T-cell (primary cell): ENCODE results near the gene EFHC1. TPM values are rescaled to one million over a fixed set of nuclear protein-coding genes. Genes with fewer than 3 reads are reported as not detected.

Experiments used
- ATAC-seq, 4 experiments: fragments of 200-7000 bp in 3 of 4; fragments of 150-1000 bp in 1 of 4; cut with Tn5 transposase; replicated peaks in 1 of 4; 1 replicate in 3 of 4; 2 replicates in 1 of 4; pipeline ENCODE4 v1.10.0; 2021; ENCODE audit warnings: moderate library complexity in 3 of 4, mild to moderate bottlenecking in 2 of 4, moderate number of reproducible peaks in 1 of 4
- CTCF ChIA-PET, 2 donors: fragments of 300-600 bp; sonication (Branson Sonifier 250); formaldehyde crosslinking; loops; one replicate each; lab custom pipeline; 2022; ENCODE audit warnings: antibody characterized with exemption in 2 of 2; lab: Charles Lee
- POLR2A ChIA-PET, 2 donors: fragments of 300-600 bp; sonication (Branson Sonifier 250); formaldehyde crosslinking; loops; one replicate each; lab custom pipeline; 2022; ENCODE audit warnings: antibody characterized with exemption in 2 of 2; lab: Charles Lee
- DNase-seq, 35 experiments: peaks; one replicate each; pipeline versions ENCODE4 v3.0.0 to v3.0.0-alpha.2; 2013 to 2023
- H3K27ac ChIP-seq: one replicate; pipeline ENCODE4 v1.5.1; 2013; ENCODE audit warnings: low read length
- H3K27me3 ChIP-seq, 2 experiments: replicated peaks in 1 of 2; 1 replicate in 1 of 2; 2 replicates in 1 of 2; pipeline versions ENCODE4 v1.6.1 to v1.7.0; 2013; ENCODE audit warnings: low read length in 1 of 2, mixed read lengths in 1 of 2; ENCODE audit not compliant: control insufficient read depth in 2 of 2, insufficient read depth in 2 of 2; ENCODE audit errors: extremely low read depth in 1 of 2
- H3K36me3 ChIP-seq, 2 donors: 1 replicate in 1 of 2; 2 replicates in 1 of 2; pipeline versions ENCODE4 v1.6.1 to v1.7.0; 2013; ENCODE audit warnings: low read length in 1 of 2; ENCODE audit not compliant: control insufficient read depth in 2 of 2, insufficient read depth in 1 of 2; ENCODE audit errors: extremely low read depth in 1 of 2
- H3K4me1 ChIP-seq, 2 experiments: 1 replicate in 1 of 2; 2 replicates in 1 of 2; pipeline versions ENCODE4 v1.6.1 to v1.7.0; 2013; ENCODE audit warnings: low read length in 2 of 2, mixed read lengths in 1 of 2; ENCODE audit not compliant: insufficient read depth in 2 of 2, control insufficient read depth in 1 of 2; ENCODE audit errors: extremely low read depth in 1 of 2
- H3K4me3 ChIP-seq, 2 donors: 1 replicate in 1 of 2; 2 replicates in 1 of 2; pipeline versions ENCODE4 v1.5.1 to v1.7.0; 2013; ENCODE audit warnings: mild to moderate bottlenecking in 2 of 2, low read length in 1 of 2, moderate library complexity in 1 of 2; ENCODE audit not compliant: control insufficient read depth in 1 of 2; ENCODE audit errors: extremely low read depth in 1 of 2
- H3K9me3 ChIP-seq: 2 replicates; pipeline ENCODE4 v1.7.0; 2013
- H3K27ac Mint-ChIP-seq, 2 donors: one replicate each; pipeline ENCODE4 v1.8.0; 2020 to 2021; ENCODE audit warnings: mild to moderate bottlenecking in 2 of 2, mixed read lengths in 2 of 2
- H3K27me3 Mint-ChIP-seq, 2 donors: one replicate each; pipeline ENCODE4 v1.8.0; 2021 to 2022; ENCODE audit warnings: mixed read lengths in 2 of 2
- H3K36me3 Mint-ChIP-seq: one replicate; pipeline ENCODE4 v1.8.0; 2021; ENCODE audit warnings: mixed read lengths
- H3K4me1 Mint-ChIP-seq, 3 donors: one replicate each; pipeline ENCODE4 v1.8.0; 2020 to 2022; ENCODE audit warnings: mixed read lengths in 3 of 3, mild to moderate bottlenecking in 1 of 3
- H3K4me3 Mint-ChIP-seq, 3 donors: one replicate each; pipeline ENCODE4 v1.8.0; 2020 to 2022; ENCODE audit warnings: mild to moderate bottlenecking in 3 of 3, mixed read lengths in 3 of 3, moderate library complexity in 3 of 3
- H3K9me3 Mint-ChIP-seq, 3 donors: one replicate each; pipeline ENCODE4 v1.8.0; 2020 to 2022; ENCODE audit warnings: mixed read lengths in 3 of 3
- WGBS: methylation state at CpG from one replicate; pipeline ENCODE4 v1.1.5; 2013; ENCODE audit warnings: missing lambda C conversion rate; ENCODE audit not compliant: insufficient coverage; 5-methylcytosine and 5-hydroxymethylcytosine counted together
- total RNA-seq, 35 experiments: library from RNA in 6 of 35; stranded (reverse) in 6 of 35; fragments of 120-200 nt in 1 of 35; gene quantifications; one replicate each; pipeline versions ENCODE4 v1.2.1 to v1.2.4 and lab custom pipeline; 2013 to 2026

Gene EFHC1
- total RNA-seq, 5 donors from 2014 or later (not counting 1 experiment from before 2014, with no cell fraction given): 4.5 to 8.6 (median 6.2) TPM

- H3K4me3 ChIP-seq: no peak overlapping the region
- no peaks in the 10 kb centered on the region for H3K9me3 ChIP-seq
- H3K4me3 Mint-ChIP-seq: no peak overlapping the region
- 100% methylated on average over 2 of the region's 7 CpGs for WGBS
- H3K27ac ChIP-seq: no peak overlapping the region
- ChIA-PET POLR2A (no interaction called here), CTCF (no interaction called here)
- H3K4me1 Mint-ChIP-seq: no peaks in the 10 kb centered on the region
- H3K4me1 ChIP-seq: no peaks in the 10 kb centered on the region
- no peaks in the 10 kb centered on the region for H3K9me3 Mint-ChIP-seq
- ATAC-seq: no peak
- DNase-seq: no peak
- H3K27me3 Mint-ChIP-seq: no peaks in the 10 kb centered on the region
- H3K27me3 ChIP-seq: no peaks in the 10 kb centered on the region
- H3K36me3 ChIP-seq: no peaks in the 10 kb centered on the region
- peaks cover 5% of the 10 kb centered on the region for H3K36me3 Mint-ChIP-seq
- H3K27ac Mint-ChIP-seq: no peak overlapping the region
Observed at GRCh38 chr6:52482903-52483670, 62.9 kb downstream of the EFHC1 start.

DNA sequence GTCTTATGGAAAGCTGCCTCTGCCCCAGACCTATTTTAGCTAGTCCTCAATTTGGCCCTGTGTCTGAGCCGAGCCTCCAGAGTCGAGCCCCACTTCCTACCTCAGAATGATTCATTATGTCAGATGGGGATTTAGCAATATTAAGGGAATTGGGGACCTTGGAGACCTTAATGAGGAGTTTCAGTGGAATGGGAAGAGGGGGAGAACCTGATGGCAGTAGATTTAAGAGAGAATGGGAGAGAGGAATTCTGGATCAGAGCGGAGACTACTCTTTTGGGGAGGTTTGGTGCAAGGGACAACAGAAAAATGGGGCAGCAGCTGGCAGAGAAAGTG is 63.5 kb downstream of the EFHC1 start:
- Histone ChIP-seq H3K4me1 (no peaks in the 10 kb centered on the region), H3K27me3 (no peaks in the 10 kb centered on the region), H3K27ac (no peak overlapping the region), H3K4me3 (no peak overlapping the region), H3K36me3 (no peaks in the 10 kb centered on the region), H3K9me3 (no peaks in the 10 kb centered on the region)
- ATAC-seq (no peak), DNase-seq (no peak)
- H3K4me1 Mint-ChIP-seq: no peaks in the 10 kb centered on the region
- WGBS: 100% methylated on average over 1 of the region's 3 CpGs
- H3K27me3 Mint-ChIP-seq: no peaks in the 10 kb centered on the region
- H3K27ac Mint-ChIP-seq: no peak overlapping the region
- no peaks in the 10 kb centered on the region for H3K9me3 Mint-ChIP-seq
- ChIA-PET POLR2A (no interaction called here), CTCF (no interaction called here)
- no peak overlapping the region for H3K4me3 Mint-ChIP-seq
- H3K36me3 Mint-ChIP-seq: peaks cover 5% of the 10 kb centered on the region

DNA sequence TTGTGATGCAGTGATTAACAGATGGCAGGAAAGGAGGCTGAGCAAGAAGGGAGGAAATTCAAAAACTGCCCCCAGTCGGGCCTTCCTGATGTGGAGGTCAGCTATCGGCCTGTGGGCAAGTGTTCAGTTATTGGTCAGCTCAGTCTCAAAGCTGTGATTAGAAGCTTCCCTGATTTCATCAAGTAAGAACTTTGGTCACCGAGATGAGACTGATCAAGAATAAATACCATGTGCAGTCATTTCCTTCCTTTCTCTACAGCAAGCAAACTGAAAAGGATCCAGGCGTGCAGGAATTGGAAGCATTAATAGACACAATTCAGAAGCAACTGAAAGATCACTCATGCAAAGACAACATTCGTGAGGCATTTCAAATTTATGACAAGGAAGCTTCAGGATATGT is 69.7 kb downstream of the EFHC1 start:
- ATAC-seq: no peak
- Mint-ChIP-seq H3K9me3 (peaks cover 0 to 7% (median 4%) of the 10 kb centered on the region in 3 donors), H3K36me3 (no peaks in the 10 kb centered on the region), H3K4me1 (no peaks in the 10 kb centered on the region), H3K27me3 (no peaks in the 10 kb centered on the region), H3K4me3 (no peak overlapping the region), H3K27ac (no peak overlapping the region)
- no peak overlapping the region for H3K27ac ChIP-seq
- ChIA-PET CTCF (no interaction called here), POLR2A (no interaction called here)
- WGBS: 61% methylated on average over 4 of the region's 5 CpGs
- H3K4me3 ChIP-seq: no peak overlapping the region
- H3K36me3 ChIP-seq: no peaks in the 10 kb centered on the region
- no peaks in the 10 kb centered on the region for H3K9me3 ChIP-seq
- H3K4me1 ChIP-seq: no peaks in the 10 kb centered on the region
- no peak for DNase-seq
- H3K27me3 ChIP-seq: no peaks in the 10 kb centered on the region

- H3K4me3 Mint-ChIP-seq: no peak overlapping the region
- CTCF ChIA-PET: no interaction called here
- 92% methylated on average over 3 of the region's 14 CpGs for WGBS
Observed at GRCh38 chr6:52491203-52492069, 71.3 kb downstream of the EFHC1 start.

DNA sequence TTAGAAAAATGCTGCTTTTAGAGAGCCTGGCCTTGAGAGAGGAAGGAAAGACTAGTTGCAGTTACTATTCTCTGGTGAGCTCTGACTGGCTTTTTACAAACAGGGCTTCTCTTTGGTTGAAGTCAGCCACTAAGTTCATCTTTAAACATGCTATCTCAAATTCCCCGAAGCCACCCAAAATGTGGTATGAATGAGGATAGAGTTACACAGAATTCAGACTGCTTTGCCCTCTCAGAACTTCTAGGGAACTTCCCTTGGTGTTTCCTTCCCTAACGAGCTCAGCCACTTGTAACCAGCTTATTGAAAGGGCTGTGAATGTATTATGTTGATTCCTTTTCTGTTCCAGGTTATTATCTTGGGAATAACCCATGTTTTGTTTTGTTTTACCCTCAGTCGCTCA is 73.5 kb downstream of the EFHC1 start:
- DNase-seq: no peak
- ATAC-seq: no peak
- H3K4me1 ChIP-seq: no peaks in the 10 kb centered on the region
- Mint-ChIP-seq H3K27me3 (no peaks in the 10 kb centered on the region), H3K36me3 (peaks cover 4% of the 10 kb centered on the region), H3K27ac (no peak overlapping the region), H3K9me3 (peaks cover 4 to 12% (median 7%) of the 10 kb centered on the region in 3 donors), H3K4me1 (no peaks in the 10 kb centered on the region), H3K4me3 (no peak overlapping the region)
- ChIA-PET CTCF (no interaction called here), POLR2A (no interaction called here)
- H3K36me3 ChIP-seq: no peaks in the 10 kb centered on the region
- no peak overlapping the region for H3K27ac ChIP-seq
- no CpG with 5 or more reads among the region's 3 CpGs for WGBS
- no peaks in the 10 kb centered on the region for H3K9me3 ChIP-seq
- no peak overlapping the region for H3K4me3 ChIP-seq
- no peaks in the 10 kb centered on the region for H3K27me3 ChIP-seq

More at GRCh38 chr6:52491203-52492069, 71.3 kb downstream of the EFHC1 start:
- H3K27me3 ChIP-seq: no peaks in the 10 kb centered on the region
- no peak overlapping the region for H3K4me3 ChIP-seq
- no peak overlapping the region for H3K27ac Mint-ChIP-seq
- H3K27ac ChIP-seq: no peak overlapping the region
- DNase-seq (no peak), ATAC-seq (no peak)
- no peaks in the 10 kb centered on the region for H3K4me1 ChIP-seq
- peaks cover 4 to 12% (median 7%) of the 10 kb centered on the region in 3 donors for H3K9me3 Mint-ChIP-seq
- H3K36me3 ChIP-seq: no peaks in the 10 kb centered on the region
- H3K36me3 Mint-ChIP-seq: peaks cover 4% of the 10 kb centered on the region
- H3K9me3 ChIP-seq: no peaks in the 10 kb centered on the region
- no peaks in the 10 kb centered on the region for H3K27me3 Mint-ChIP-seq
- H3K4me1 Mint-ChIP-seq: no peaks in the 10 kb centered on the region
- POLR2A ChIA-PET: interaction anchor here in 1 of 2 donors (0.6 kb wide), 1 partner anchor 1238 kb away, joined by 4 read pairs; no protein-coding TSS in a partner anchor

GRCh38 chr6:52494298-52495072 is 74.3 kb downstream of the EFHC1 start:
- H3K27me3 Mint-ChIP-seq: no peaks in the 10 kb centered on the region
- H3K4me3 Mint-ChIP-seq: no peak overlapping the region
- H3K27ac Mint-ChIP-seq: no peak overlapping the region
- H3K27me3 ChIP-seq: no peaks in the 10 kb centered on the region
- no peak for ATAC-seq
- DNase-seq: no peak
- H3K36me3 ChIP-seq: no peaks in the 10 kb centered on the region
- ChIA-PET POLR2A (no interaction called here), CTCF (interaction anchor here in 1 of 2 donors (0.6 kb wide), 1 partner anchor 29 kb away, joined by 3 read pairs; no protein-coding TSS in a partner anchor)
- H3K4me1 ChIP-seq: no peaks in the 10 kb centered on the region
- no peaks in the 10 kb centered on the region for H3K9me3 ChIP-seq
- WGBS: 96% methylated on average over 3 of the region's 7 CpGs
- H3K9me3 Mint-ChIP-seq: peaks cover 4 to 12% (median 7%) of the 10 kb centered on the region in 3 donors
- H3K4me1 Mint-ChIP-seq: no peaks in the 10 kb centered on the region
- no peak overlapping the region for H3K4me3 ChIP-seq
- H3K36me3 Mint-ChIP-seq: peaks cover 4% of the 10 kb centered on the region
- H3K27ac ChIP-seq: no peak overlapping the region
